IPS-18a (cell line): ENCODE measurements around the gene C1QTNF12.

Experiments used
- H3K27ac ChIP-seq: one replicate; pipeline ENCODE4 v1.5.1; 2013; ENCODE audit warnings: low read length
- H3K27me3 ChIP-seq: one replicate; pipeline ENCODE4 v1.6.1; 2013; ENCODE audit warnings: mild to moderate bottlenecking, low read length; ENCODE audit not compliant: control insufficient read depth, insufficient read depth
- H3K36me3 ChIP-seq: one replicate; pipeline ENCODE4 v1.6.1; 2013; ENCODE audit warnings: low read depth, low read length; ENCODE audit not compliant: control insufficient read depth
- H3K4me1 ChIP-seq: one replicate; pipeline ENCODE4 v1.6.1; 2013; ENCODE audit warnings: low read depth, low read length; ENCODE audit not compliant: control insufficient read depth
- H3K4me3 ChIP-seq: one replicate; pipeline ENCODE4 v1.5.1; 2013; ENCODE audit warnings: low read length
- H3K9ac ChIP-seq: one replicate; pipeline ENCODE4 v1.6.1; 2013; ENCODE audit warnings: mild to moderate bottlenecking, low read length, moderate library complexity
- H3K9me3 ChIP-seq: one replicate; pipeline ENCODE4 v1.6.1; 2013; ENCODE audit warnings: low read depth, low read length; ENCODE audit not compliant: control insufficient read depth

Gene C1QTNF12

GRCh38 chr1:1227386-1227785 lies 19.1 kb downstream of the C1QTNF12 start:
- Histone ChIP-seq H3K27ac (no peak overlapping the region), H3K27me3 (no peaks in the 10 kb centered on the region), H3K9ac (no peak overlapping the region), H3K9me3 (no peaks in the 10 kb centered on the region), H3K4me1 (peaks cover 4% of the 10 kb centered on the region), H3K4me3 (no peak overlapping the region), H3K36me3 (peaks cover 22% of the 10 kb centered on the region)

- Histone ChIP-seq H3K9me3 (no peaks in the 10 kb centered on the region), H3K27ac (no peak overlapping the region), H3K4me3 (no peak overlapping the region), H3K36me3 (peaks cover 22% of the 10 kb centered on the region), H3K4me1 (peaks cover 4% of the 10 kb centered on the region), H3K27me3 (no peaks in the 10 kb centered on the region), H3K9ac (no peak overlapping the region)
Measured at GRCh38 chr1:1226566-1227362, 19.8 kb downstream of the C1QTNF12 start.

GRCh38 chr1:1225913-1226312 lies 20.6 kb downstream of the C1QTNF12 start:
- Histone ChIP-seq H3K27me3 (no peaks in the 10 kb centered on the region), H3K9ac (no peak overlapping the region), H3K4me1 (peaks cover 3% of the 10 kb centered on the region), H3K9me3 (no peaks in the 10 kb centered on the region), H3K27ac (no peak overlapping the region), H3K4me3 (no peak overlapping the region), H3K36me3 (peaks cover 22% of the 10 kb centered on the region)

GRCh38 chr1:1225238-1225845 lies 21.2 kb downstream of the C1QTNF12 start:
- Histone ChIP-seq H3K4me3 (no peak overlapping the region), H3K4me1 (no peaks in the 10 kb centered on the region), H3K9me3 (no peaks in the 10 kb centered on the region), H3K27ac (no peak overlapping the region), H3K9ac (no peak overlapping the region), H3K36me3 (peaks cover 22% of the 10 kb centered on the region), H3K27me3 (no peaks in the 10 kb centered on the region)

- H3K9ac ChIP-seq = no peak overlapping the region
- no peak overlapping the region for H3K4me3 ChIP-seq
- H3K36me3 ChIP-seq = peaks cover 21% of the 10 kb centered on the region
- H3K9me3 ChIP-seq = no peaks in the 10 kb centered on the region
- H3K4me1 ChIP-seq = no peaks in the 10 kb centered on the region
- no peaks in the 10 kb centered on the region for H3K27me3 ChIP-seq
- no peak overlapping the region for H3K27ac ChIP-seq
Measured at GRCh38 chr1:1223891-1224290, 22.6 kb downstream of the C1QTNF12 start.

GRCh38 chr1:1223321-1223720 lies 23.2 kb downstream of the C1QTNF12 start:
- H3K27me3 ChIP-seq = no peaks in the 10 kb centered on the region
- peaks cover 16% of the 10 kb centered on the region for H3K36me3 ChIP-seq
- H3K4me3 ChIP-seq = no peak overlapping the region
- no peak overlapping the region for H3K27ac ChIP-seq
- H3K4me1 ChIP-seq = no peaks in the 10 kb centered on the region
- no peaks in the 10 kb centered on the region for H3K9me3 ChIP-seq
- H3K9ac ChIP-seq = no peak overlapping the region

GRCh38 chr1:1222575-1223225 lies 23.8 kb downstream of the C1QTNF12 start:
- Histone ChIP-seq H3K9me3 (no peaks in the 10 kb centered on the region), H3K4me1 (no peaks in the 10 kb centered on the region), H3K9ac (no peak overlapping the region), H3K4me3 (no peak overlapping the region), H3K27ac (no peak overlapping the region), H3K36me3 (peaks cover 10% of the 10 kb centered on the region), H3K27me3 (no peaks in the 10 kb centered on the region)

GRCh38 chr1:1221887-1222574 lies 24.5 kb downstream of the C1QTNF12 start:
- Histone ChIP-seq H3K9me3 (no peaks in the 10 kb centered on the region), H3K4me3 (no peak overlapping the region), H3K9ac (no peak overlapping the region), H3K27ac (no peak overlapping the region), H3K27me3 (no peaks in the 10 kb centered on the region), H3K4me1 (no peaks in the 10 kb centered on the region), H3K36me3 (peaks cover 7% of the 10 kb centered on the region)

GRCh38 chr1:1220197-1220596 lies 26.3 kb downstream of the C1QTNF12 start:
- H3K36me3 ChIP-seq = peaks cover 13% of the 10 kb centered on the region
- no peaks in the 10 kb centered on the region for H3K27me3 ChIP-seq
- H3K9ac ChIP-seq = no peak overlapping the region
- H3K9me3 ChIP-seq = no peaks in the 10 kb centered on the region
- no peak overlapping the region for H3K27ac ChIP-seq
- no peaks in the 10 kb centered on the region for H3K4me1 ChIP-seq
- no peak overlapping the region for H3K4me3 ChIP-seq

GRCh38 chr1:1219341-1219740 lies 27.2 kb downstream of the C1QTNF12 start:
- Histone ChIP-seq H3K9ac (no peak overlapping the region), H3K9me3 (no peaks in the 10 kb centered on the region), H3K4me1 (no peaks in the 10 kb centered on the region), H3K36me3 (peaks cover 13% of the 10 kb centered on the region), H3K4me3 (no peak overlapping the region), H3K27ac (no peak overlapping the region), H3K27me3 (no peaks in the 10 kb centered on the region)

GRCh38 chr1:1218524-1219200 lies 27.9 kb downstream of the C1QTNF12 start:
- no peaks in the 10 kb centered on the region for H3K4me1 ChIP-seq
- peaks cover 13% of the 10 kb centered on the region for H3K36me3 ChIP-seq

More at GRCh38 chr1:1218524-1219200, 27.9 kb downstream of the C1QTNF12 start:
- H3K9ac ChIP-seq = no peak overlapping the region
- H3K27me3 ChIP-seq = no peaks in the 10 kb centered on the region
- H3K9me3 ChIP-seq = no peaks in the 10 kb centered on the region
- no peak overlapping the region for H3K4me3 ChIP-seq
- H3K27ac ChIP-seq = no peak overlapping the region
